ENCODE results near the gene IRAK3. TPM values are rescaled to one million over a fixed set of nuclear protein-coding genes. Genes with fewer than 3 reads are reported as not detected.

Gene IRAK3
- polyA plus RNA-seq, 1 donor from 2014 or later = 0.31 TPM

DNA sequence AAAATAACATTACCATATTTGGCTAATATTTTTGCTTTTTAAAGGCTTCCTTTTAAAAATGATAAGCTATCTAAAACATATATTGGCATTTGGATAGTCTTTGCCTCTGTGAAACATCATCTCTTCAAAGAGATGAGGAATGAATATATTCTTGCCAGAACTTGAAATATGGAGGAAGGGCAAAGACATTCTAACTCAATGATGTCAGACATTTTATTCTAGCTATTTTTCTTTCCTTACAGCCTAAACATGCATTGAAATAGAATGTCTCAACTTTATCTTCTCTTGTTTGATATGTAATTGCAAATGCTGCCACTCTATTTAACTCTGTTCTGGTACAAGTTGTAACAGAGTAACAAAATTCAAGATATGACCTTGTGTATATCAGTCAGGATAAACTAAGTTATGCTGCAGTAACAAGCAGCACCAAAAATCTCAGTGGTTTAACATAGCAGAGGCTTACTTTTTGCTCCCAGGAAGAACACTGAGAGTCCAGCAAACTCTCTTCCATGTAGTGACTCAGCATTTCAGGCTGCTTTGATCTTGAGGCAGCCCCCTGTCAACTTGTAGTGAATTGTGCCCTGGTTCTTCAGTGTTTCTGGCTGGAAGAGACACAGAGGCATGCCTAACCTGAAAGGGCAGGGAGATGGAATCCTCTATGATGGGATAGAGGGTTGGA, 11.0 kb downstream of the IRAK3 start:
- H3K9me2 ChIP-seq (ENCODE audit: insufficient read depth, low read length) = no peaks in the 10 kb centered on the region
- H3K27ac ChIP-seq (ENCODE audit: low read length) = no peak overlapping the region
- no peaks in the 10 kb centered on the region for H3F3A ChIP-seq (ENCODE audit: insufficient read depth, low read length, poor library complexity, severe bottlenecking)
- H3K4me2 ChIP-seq (ENCODE audit: low read length) = no peak overlapping the region
- no peak overlapping the region for H2AFZ ChIP-seq (ENCODE audit: low read depth, low read length)
- no peak overlapping the region for H3K9ac ChIP-seq (ENCODE audit: low read length)
- H3K36me3 ChIP-seq (ENCODE audit: insufficient read depth, low read length) = no peaks in the 10 kb centered on the region
- no peak overlapping the region for H3K4me3 ChIP-seq (ENCODE audit: low read length)
- no peaks in the 10 kb centered on the region for H3K27me3 ChIP-seq (ENCODE audit: insufficient read depth, low read depth, low read length)
- TF ChIP-seq, protein P1, sequence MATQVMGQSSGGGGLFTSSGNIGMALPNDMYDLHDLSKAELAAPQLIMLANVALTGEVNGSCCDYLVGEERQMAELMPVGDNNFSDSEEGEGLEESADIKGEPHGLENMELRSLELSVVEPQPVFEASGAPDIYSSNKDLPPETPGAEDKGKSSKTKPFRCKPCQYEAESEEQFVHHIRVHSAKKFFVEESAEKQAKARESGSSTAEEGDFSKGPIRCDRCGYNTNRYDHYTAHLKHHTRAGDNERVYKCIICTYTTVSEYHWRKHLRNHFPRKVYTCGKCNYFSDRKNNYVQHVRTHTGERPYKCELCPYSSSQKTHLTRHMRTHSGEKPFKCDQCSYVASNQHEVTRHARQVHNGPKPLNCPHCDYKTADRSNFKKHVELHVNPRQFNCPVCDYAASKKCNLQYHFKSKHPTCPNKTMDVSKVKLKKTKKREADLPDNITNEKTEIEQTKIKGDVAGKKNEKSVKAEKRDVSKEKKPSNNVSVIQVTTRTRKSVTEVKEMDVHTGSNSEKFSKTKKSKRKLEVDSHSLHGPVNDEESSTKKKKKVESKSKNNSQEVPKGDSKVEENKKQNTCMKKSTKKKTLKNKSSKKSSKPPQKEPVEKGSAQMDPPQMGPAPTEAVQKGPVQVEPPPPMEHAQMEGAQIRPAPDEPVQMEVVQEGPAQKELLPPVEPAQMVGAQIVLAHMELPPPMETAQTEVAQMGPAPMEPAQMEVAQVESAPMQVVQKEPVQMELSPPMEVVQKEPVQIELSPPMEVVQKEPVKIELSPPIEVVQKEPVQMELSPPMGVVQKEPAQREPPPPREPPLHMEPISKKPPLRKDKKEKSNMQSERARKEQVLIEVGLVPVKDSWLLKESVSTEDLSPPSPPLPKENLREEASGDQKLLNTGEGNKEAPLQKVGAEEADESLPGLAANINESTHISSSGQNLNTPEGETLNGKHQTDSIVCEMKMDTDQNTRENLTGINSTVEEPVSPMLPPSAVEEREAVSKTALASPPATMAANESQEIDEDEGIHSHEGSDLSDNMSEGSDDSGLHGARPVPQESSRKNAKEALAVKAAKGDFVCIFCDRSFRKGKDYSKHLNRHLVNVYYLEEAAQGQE (IDR thresholded peaks at IDR 0.05; ENCODE audit: borderline replicate concordance) = no peak
- TF ChIP-seq EP300 (conservative IDR thresholded peaks at IDR 0.05; ENCODE audit: poor library complexity, severe bottlenecking) (no peak), POLR2AphosphoS5 (IDR thresholded peaks at IDR 0.05) (no peak), RAD21 (conservative IDR thresholded peaks at IDR 0.05) (no peak), TAF1 (IDR thresholded peaks at IDR 0.05; ENCODE audit: low read depth) (no peak), MXI1 (conservative IDR thresholded peaks at IDR 0.05; ENCODE audit: poor library complexity, severe bottlenecking) (no peak), SMC3 (conservative IDR thresholded peaks at IDR 0.05; ENCODE audit: poor library complexity) (no peak), EZH2 (IDR thresholded peaks at IDR 0.05; ENCODE audit: borderline replicate concordance, insufficient read depth, low read length, poor library complexity, severe bottlenecking) (no peak)
- TF ChIP-seq, protein P2, sequence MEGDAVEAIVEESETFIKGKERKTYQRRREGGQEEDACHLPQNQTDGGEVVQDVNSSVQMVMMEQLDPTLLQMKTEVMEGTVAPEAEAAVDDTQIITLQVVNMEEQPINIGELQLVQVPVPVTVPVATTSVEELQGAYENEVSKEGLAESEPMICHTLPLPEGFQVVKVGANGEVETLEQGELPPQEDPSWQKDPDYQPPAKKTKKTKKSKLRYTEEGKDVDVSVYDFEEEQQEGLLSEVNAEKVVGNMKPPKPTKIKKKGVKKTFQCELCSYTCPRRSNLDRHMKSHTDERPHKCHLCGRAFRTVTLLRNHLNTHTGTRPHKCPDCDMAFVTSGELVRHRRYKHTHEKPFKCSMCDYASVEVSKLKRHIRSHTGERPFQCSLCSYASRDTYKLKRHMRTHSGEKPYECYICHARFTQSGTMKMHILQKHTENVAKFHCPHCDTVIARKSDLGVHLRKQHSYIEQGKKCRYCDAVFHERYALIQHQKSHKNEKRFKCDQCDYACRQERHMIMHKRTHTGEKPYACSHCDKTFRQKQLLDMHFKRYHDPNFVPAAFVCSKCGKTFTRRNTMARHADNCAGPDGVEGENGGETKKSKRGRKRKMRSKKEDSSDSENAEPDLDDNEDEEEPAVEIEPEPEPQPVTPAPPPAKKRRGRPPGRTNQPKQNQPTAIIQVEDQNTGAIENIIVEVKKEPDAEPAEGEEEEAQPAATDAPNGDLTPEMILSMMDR (IDR thresholded peaks at IDR 0.05; ENCODE audit: poor library complexity, severe bottlenecking) = no peak
- no peaks in the 10 kb centered on the region for H4K20me1 ChIP-seq (ENCODE audit: insufficient read depth)
- no peaks in the 10 kb centered on the region for H3K79me2 ChIP-seq (replicated peaks; ENCODE audit: insufficient read depth, low read length)
- H3K9me3 ChIP-seq (ENCODE audit: low read length) = no peaks in the 10 kb centered on the region

DNA sequence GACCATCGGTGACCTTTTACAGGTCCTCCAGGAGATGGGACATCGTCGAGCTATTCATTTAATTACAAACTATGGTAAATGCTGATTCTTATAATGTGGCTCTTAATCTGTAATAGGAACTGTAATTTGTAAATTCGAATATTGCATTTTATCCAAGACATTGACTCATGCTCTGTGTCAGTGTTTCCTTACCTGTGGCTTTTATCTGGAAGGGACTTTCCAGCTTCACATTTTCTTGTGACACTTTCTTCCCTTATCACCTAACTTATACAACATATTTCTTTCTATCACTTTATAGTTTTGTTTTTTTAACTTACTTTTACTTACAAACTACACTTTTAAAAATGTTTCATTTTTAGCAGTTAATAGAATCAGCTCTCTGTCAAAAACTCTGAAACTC, 14.8 kb downstream of the IRAK3 start:
- Histone ChIP-seq H3K27ac (ENCODE audit: low read length) (no peak overlapping the region), H3K9me3 (ENCODE audit: low read length) (no peaks in the 10 kb centered on the region), H3K9ac (ENCODE audit: low read length) (no peak overlapping the region), H2AFZ (ENCODE audit: low read depth, low read length) (no peak overlapping the region), H4K20me1 (ENCODE audit: insufficient read depth) (no peaks in the 10 kb centered on the region), H3K4me2 (ENCODE audit: low read length) (no peak overlapping the region), H3K36me3 (ENCODE audit: insufficient read depth, low read length) (no peaks in the 10 kb centered on the region), H3K27me3 (ENCODE audit: insufficient read depth, low read depth, low read length) (no peaks in the 10 kb centered on the region), H3K9me2 (ENCODE audit: insufficient read depth, low read length) (no peaks in the 10 kb centered on the region), H3K4me3 (ENCODE audit: low read length) (no peak overlapping the region), H3K79me2 (replicated peaks; ENCODE audit: insufficient read depth, low read length) (no peaks in the 10 kb centered on the region), H3F3A (ENCODE audit: insufficient read depth, low read length, poor library complexity, severe bottlenecking) (no peaks in the 10 kb centered on the region)
- TF ChIP-seq TAF1 (IDR thresholded peaks at IDR 0.05; ENCODE audit: low read depth) = no peak
- TF ChIP-seq POLR2AphosphoS5 (IDR thresholded peaks at IDR 0.05) = no peak
- TF ChIP-seq EP300 (conservative IDR thresholded peaks at IDR 0.05; ENCODE audit: poor library complexity, severe bottlenecking) = no peak
- no peak for TF ChIP-seq SMC3 (conservative IDR thresholded peaks at IDR 0.05; ENCODE audit: poor library complexity)
- TF ChIP-seq, protein P1 (IDR thresholded peaks at IDR 0.05; ENCODE audit: borderline replicate concordance) = no peak
- no peak for TF ChIP-seq EZH2 (IDR thresholded peaks at IDR 0.05; ENCODE audit: borderline replicate concordance, insufficient read depth, low read length, poor library complexity, severe bottlenecking)
- TF ChIP-seq, protein P2 (IDR thresholded peaks at IDR 0.05; ENCODE audit: poor library complexity, severe bottlenecking) = no peak
- no peak for TF ChIP-seq MXI1 (conservative IDR thresholded peaks at IDR 0.05; ENCODE audit: poor library complexity, severe bottlenecking)
- TF ChIP-seq RAD21 (conservative IDR thresholded peaks at IDR 0.05) = no peak
